Renal pelvis (tissue), 4 donors: Measurements from ENCODE around the gene CYP2A6. TPM values are rescaled to one million over a fixed set of nuclear protein-coding genes. Genes with fewer than 3 reads are reported as not detected.
"Not testable (repeated sequence)": the region's sequence is repeated elsewhere in the genome, so short reads cannot be mapped to it uniquely, and the experiment has no call there.

ENCODE experiments used
- DNase-seq: peaks from one replicate; pipeline ENCODE4 v3.0.0-alpha.2; 2013
- polyA plus RNA-seq, 3 donors: library from polyadenylated mRNA; unstranded; fragments of 120-200 nt; gene quantifications; one replicate each; pipeline ENCODE4 v1.2.1, GENCODE V29; 2013; ENCODE audit not compliant: insufficient read length in 3 of 3

CYP2A6 gene
- polyA plus RNA-seq, 3 donors, result 0.14 to 0.57 TPM; not detected in 1

DNA sequence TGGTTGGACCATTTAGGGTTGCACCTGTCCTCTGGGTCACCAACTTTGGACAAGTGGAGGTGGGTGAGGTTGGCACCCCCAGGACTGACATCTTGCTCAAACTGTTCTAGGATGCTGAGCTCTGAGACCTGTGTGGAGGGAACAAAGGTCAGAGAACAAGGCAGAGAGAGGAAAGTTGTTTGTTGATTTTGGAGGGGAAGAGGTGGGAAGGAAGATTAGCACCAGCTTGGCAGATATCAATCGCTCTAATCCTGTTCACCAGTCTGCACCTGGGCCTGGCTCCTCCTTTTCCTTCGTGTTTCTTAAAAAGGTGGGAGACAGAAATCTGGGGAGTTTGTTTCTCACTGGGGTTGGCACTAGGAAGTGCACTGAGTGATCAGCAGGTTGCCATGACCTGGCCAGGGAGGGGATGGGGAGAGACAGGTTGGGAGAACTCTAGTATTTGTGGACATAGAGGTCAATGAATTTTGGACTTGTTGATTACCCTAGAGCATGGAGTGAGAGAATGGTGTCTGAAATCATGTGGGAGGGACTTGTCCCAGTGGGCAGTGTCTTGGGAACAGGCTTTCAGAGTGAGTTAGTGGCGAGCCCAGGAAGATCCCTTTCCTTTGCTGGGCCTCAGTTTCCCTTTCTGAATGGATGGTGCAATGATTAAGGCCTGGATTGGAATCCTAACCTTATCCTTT lies 2.4 kb upstream of the CYP2A6 start:
- DNase-seq, result not testable (repeated sequence)

DNA sequence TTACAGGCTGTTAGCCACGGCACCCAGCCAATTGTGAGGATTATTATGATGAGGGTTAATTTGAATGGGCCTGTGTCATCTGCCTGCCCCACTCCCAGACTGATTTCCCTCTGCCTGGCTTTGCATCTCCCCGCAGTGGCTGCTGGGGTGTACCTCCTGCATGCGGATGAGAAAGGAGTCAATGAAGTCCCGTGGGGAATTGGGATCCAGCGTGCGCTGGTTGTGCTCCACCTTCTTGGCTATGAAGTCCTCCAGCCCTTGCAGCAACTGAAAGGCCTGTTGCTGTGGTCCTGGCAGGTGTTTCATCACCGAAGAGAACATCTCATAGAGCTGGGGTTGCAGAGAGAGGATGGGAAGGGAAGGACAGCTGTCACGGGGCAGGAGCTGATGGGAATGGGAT lies 3.5 kb downstream of the CYP2A6 start:
- DNase-seq, result not testable (repeated sequence)

DNA sequence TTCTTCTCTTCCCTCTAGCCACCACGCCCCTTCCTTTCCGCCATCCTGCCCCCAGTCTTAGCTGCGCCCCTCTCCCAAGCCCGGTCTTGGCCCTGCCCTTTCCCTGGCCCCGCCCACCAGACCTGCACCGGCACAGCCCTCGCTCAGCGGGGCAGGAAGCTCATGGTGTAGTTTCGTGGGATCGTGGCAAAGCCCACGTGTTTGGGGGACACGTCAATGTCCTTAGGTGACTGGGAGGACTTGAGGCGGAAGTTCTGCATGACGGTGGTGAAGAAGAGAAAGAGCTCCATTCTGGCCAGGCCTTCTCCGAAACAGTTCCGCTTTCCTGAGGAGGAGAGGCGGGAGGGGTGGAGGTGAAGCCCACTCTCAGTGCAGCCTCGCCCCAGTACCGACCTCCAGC lies 6.6 kb downstream of the CYP2A6 start:
- DNase-seq, result not testable (repeated sequence)

DNA sequence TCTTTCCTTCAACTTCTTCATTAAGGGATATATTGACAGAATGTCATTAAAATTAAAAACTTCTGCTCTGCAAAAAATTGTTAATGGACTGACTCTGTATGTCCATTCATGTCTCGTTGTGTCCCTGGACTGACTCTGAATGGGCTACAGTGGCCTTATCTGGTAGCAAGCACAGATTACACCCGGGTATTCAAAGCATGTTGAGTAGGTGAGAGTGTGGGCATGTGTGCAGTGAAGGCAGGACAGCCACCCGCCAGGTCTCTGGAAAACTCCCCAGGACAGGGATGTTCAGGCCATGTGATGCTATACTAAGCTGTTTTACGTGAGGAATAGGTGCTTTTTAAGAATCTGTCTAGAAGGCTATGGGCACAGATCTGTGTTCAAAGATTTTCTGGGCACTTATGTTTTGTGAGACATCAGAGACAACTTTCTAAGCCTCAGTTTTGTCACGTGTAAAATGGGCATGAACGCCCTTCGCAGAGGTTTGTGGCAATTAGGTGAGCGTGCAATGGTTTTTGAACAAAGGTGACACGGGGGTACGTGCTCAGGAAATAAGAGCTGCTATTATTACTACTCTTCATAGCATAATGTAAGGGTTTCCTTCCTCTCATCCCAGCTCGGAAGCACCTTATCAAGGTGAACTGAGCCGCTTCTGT lies 7.1 kb downstream of the CYP2A6 start:
- not testable (repeated sequence) for DNase-seq

DNA sequence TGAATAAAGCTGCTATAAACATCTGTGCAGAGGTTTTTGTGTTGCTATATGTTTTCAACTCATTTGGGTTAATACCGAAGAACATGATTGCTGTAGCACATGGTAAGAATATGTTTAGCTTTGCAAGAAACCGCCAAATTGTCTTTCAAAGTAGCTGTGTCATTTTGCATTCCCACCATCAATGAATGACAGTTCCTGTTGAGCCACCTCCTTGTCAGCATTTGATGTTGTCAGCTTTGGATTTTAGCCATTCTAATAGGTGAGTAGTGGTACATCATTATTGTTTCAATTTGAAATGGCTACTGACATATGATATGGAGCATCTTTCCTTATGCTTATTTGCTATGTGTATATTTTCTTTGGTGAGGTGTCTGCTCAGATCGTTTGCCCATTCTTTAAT lies 8.2 kb downstream of the CYP2A6 start:
- DNase-seq, result not testable (repeated sequence)

DNA sequence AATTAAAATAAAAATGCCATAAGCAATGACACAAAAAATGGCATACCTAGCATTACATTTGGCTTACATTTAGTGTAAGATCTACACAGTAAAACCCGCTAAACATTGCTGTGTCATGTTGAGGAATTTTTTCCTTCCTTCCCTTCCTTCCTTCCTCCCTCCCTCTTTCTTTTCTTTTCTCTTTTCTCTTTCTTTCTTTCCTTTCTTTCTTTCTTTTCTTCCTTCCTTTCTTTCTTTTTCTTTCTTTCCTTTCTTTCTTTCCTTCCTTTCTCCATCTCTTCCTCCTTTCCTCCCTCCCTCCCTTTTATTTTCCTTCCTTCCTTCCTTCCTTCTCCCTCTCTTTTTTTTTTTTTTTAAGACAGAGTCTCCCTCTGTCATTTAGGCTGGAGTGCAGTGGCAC lies 11.8 kb downstream of the CYP2A6 start:
- DNase-seq, result not testable (repeated sequence)

DNA sequence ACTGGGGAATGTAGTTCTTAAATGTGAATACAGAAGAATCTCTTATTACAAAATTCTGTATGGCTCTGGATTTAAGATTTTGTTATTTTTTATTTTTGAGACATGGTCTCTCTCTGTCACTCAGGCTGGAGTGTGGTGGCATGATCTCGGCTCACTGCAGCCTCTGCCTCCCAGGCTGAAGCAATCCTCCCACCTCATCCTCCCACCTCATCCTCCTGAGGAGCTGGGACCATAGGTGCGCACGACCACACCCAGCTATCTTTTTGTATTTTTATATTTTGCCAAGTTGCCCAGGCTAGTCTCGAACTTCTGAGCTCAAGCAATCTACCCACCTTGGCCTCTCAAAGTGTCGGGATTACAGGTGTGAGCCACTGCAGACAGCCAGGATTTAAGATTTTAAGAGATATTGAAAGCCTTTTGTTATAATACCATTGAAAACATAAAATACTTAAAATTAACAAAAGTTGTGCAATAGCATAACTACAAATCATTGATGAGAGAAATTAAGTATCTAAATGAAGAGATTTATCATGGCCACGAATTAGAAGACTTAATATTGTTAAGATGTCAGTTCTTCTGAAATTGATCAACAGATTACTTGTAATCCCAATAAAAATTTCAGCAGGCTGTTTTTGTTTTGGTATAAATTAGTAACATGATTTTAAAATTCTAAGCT lies 13.4 kb downstream of the CYP2A6 start:
- DNase-seq, result no peak

DNA sequence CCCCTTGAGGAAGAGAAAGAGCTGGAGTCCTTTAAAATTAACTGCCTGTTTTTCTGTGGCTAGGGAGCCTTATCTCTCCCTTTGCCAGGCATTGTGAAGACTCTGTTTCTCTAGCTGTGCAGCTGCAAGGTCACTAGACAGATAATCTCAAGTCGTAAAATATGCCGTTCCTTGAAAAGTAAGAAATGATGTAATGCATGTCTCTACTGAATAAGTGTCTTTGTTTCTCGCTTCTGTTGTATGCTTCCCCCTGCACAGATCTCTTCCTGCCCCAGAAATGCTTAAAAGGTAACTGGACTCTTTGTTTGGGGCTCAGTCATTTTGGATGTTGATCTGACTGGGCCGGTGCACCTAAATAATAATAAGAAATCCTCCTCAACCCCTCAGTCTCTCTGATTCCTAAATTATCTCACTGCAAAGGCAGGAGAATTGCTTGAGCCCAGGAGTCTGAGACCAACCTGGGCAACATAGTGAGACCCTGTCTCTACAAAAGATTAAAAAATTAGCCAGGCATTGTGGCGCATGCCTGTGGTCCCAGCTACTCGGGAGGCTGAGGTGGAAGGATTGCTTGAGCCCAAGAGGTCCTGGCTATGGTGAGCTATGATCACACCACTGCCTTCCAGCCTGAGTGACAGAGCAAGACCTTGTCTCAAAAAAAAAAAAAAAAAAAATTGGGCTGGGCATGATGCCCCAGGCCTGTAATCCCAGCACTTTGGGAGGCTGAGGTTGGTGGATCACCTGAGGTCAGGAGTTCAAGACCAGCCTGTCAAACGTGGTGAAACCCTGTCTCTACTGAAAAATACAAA lies 16.3 kb downstream of the CYP2A6 start:
- not testable (repeated sequence) for DNase-seq

DNA sequence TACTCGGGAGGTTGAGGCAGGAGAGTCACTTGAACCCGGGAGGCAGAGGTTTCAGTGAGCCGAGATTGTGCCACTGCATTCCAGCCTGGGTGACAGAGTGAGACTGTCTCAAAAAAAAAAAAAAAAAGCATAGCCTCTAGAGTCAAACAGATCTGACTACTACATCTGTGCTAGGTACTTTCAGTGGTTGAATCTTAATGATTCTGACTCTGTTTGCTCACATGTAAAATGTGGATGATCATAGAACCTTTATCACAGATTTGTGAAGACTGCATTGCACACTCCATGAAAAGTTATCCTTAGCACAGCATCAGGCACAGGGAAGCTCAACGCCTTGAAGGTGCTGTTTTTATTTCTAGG lies 17.8 kb downstream of the CYP2A6 start:
- not testable (repeated sequence) for DNase-seq

DNA sequence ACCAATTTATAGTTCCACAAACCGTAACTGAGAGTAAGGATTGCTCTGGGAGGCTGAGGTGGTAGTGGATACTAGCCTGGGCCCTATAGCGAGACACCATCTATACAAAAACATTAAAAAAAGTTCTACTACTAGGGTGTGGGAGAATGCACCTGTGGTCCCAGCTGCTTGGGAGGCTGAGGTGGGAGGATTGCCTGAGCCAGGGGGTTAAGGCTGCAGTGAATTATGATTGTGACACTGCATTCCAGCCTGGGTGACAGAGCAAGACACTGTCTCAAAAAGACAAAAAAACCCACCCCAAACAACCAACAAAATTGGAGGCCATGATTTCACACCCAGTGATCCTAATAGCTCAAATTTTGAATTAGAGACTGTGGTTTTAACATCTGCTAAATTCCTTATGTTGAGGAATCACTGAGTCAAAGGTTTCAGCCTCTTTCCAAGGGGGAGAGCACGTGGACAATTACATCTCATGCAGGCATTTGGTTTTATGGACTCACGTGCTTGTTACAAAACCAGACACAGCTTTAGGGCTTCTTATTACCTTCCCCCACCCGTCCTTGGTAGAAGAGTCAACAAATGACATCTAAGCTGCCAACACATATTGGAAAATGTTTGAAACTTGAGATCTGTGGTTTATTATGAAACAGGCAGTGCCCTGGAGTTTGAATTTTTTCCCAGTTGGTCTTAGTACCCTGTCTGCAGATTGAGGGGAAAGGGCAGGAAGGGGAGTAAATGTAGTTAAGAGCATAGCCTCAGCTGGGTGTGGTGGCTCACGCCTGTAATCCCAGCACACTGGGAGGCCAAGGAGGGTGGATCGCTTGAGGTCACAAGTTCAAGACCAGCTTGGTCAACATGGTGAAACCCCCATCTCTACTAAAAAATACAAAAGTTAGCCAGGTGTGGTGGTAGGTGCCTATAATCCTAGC lies 18.5 kb downstream of the CYP2A6 start:
- no peak for DNase-seq

DNA sequence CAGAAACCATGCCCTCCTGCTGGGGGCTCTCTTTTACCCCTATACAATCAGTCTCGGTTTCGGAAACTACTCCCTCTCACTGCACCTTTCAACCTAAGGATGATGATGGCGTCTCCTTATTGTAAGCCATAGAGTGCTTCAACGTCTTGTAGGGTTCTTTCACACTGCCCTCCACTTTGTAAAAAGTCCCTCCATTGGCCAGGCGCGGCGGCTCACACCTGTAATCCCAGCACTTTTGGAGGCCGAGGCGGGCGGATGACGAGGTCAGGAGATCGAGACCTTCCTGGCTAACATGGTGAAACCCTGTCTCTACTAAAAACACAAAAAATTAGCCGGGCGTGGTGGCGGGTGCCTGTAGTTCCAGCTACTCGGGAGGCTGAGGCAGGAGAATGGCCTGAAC lies 19.5 kb downstream of the CYP2A6 start:
- not testable (repeated sequence) for DNase-seq

DNA sequence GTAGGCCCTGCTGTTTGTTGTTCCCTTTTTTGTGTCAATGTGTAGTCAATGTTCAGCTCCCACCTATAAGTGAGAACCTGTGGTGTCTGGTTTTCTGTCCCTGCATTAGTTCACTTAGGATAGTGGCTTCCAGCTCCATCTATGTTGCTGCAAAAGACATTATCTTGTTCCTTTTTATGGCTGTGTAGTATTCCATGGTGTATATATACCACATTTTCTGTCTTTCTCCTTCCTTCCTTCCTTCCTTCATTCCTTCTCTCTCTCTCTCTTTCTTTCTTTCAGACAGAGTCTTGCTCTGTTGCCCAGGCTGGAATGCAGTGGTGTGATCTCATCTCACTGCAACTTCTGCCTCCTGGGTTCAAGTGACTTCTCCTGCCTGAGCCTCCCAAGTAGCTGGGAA lies 21.0 kb downstream of the CYP2A6 start:
- no peak for DNase-seq

DNA sequence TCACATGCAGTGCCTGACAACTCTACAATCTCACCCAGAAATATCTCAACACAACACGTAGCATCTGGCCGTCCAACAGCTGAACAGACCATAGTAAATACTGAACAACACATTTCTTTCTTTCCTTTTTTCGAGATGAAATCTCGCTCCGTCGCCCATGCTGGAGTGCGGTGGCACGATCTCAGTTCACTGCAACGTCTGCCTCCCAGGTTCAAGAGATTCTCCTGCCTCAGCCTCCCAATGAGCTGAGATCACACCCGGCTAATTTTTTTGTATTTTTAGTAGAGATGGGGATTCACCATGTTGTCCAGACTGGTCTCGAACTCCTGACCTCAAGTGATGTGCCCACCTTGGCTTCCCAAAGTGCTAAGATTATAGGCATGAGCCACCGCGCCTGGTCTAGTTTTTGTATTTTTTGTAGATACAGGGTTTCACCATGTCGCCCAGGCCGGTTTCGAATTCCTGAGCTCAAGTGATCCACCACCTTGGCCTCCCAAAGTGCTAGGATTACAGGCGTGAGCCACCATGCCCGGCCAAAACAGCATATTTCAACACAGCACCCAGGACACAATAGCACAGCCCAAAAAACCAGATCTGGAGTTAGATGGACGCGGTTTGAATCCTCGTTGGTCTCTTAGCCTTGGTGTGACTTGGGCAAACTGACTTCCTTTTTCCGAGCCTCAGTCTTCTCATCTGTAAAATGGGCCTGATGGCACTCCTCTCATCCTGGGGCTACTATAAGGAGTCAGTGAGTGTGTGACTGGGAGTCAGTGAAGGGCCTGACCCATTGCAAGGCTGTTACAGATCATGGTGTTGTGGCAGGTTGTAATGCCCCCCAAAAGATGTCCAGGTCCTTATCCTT lies 22.6 kb downstream of the CYP2A6 start:
- DNase-seq, result no peak

DNA sequence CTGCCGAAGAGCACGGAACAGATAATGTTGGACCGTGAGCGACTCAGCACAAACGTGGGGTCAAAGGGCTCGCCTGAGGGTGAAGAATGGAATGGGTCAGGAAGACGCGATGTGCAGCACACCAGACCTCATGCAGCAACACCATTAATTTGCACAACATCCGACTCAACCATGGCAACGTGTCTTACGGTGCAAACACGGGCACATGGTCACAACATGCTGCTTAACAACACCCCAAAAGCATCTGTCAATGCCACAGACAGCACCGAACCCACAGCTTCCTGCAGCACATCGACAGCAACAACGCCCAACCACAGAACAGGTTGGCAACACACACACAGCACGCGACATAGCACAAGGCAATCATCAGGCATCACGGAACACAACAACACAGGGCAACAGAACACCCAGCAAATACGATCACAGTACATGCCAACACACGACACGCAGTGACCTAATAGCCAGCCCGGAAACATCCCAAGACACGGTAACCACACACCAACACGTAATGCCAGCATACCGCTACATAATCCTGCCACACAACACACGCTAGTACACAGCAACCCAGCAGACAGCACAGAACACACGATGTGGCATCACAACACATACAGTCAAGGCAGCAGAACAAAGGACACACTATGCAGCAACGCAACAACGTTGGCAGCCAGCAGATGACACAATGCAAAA lies 23.4 kb downstream of the CYP2A6 start:
- not testable (repeated sequence) for DNase-seq

DNA sequence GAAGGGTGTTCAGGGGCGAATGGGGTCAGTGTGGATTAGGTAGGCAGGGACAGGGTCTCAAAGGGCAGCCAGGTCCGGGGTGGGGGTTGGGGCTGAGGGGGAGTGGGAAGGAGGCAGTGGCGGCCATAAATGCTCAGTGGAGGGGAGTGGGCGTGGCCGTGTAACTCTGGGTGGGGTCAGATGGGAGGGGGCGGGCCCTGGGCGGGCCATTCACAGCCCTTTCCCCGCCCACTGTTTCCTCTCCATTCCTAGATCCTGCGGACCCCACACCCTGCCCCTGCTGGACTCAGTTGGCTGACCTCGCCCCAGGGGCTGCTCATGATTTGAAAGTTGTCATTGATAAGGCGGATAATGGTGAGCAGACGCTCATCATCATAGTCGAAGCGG lies 23.9 kb downstream of the CYP2A6 start:
- not testable (repeated sequence) for DNase-seq

DNA sequence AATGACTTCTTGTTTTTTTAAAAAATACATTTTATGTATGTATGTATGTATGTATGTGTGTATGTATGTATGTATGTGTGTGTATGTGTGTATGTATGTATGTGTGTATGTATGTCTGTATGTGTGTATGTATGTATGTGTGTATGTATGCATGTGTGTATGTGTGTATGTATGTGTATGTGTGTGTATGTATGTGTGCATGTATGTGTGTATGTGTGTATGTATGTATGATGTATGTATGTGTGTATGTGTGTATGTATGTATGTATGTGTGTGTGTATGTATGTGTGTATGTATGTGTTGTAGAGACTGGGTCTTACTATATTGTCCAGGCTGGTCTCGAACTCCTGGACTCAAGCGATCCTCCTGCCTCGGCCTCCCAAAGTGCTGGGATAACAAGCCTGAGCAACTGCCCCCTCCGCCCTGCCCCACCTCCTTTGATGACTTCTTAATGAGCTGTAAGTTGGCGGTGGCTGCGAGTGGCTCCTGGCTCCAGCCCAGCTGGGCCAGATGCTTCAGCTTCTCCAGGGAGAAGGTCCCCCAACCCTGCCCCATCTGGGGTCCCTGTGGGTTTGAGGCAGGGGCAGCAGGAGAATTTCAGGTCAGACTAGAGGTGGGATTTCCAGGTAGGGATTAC lies 24.7 kb downstream of the CYP2A6 start:
- DNase-seq, result not testable (repeated sequence)

DNA sequence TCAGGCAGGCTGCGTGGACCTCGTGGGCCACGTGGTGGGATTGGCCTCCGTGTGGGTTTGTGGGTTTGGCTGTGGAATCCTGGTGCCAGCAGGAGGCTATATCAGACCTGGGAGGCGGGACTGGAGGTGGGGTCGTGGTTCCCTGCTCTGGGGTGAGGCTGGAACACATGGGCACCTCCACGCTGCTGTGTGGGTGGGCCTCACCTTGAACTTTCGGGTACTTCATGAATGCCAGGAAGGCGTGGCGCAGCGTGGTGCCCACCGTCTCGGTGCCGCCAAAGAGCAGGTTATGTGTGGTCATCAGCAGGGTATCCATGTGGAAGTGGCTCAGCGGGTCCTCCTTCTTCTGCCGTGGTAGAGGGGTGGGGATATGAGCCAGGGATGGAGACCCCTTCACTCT lies 25.3 kb downstream of the CYP2A6 start:
- DNase-seq, result not testable (repeated sequence)

DNA sequence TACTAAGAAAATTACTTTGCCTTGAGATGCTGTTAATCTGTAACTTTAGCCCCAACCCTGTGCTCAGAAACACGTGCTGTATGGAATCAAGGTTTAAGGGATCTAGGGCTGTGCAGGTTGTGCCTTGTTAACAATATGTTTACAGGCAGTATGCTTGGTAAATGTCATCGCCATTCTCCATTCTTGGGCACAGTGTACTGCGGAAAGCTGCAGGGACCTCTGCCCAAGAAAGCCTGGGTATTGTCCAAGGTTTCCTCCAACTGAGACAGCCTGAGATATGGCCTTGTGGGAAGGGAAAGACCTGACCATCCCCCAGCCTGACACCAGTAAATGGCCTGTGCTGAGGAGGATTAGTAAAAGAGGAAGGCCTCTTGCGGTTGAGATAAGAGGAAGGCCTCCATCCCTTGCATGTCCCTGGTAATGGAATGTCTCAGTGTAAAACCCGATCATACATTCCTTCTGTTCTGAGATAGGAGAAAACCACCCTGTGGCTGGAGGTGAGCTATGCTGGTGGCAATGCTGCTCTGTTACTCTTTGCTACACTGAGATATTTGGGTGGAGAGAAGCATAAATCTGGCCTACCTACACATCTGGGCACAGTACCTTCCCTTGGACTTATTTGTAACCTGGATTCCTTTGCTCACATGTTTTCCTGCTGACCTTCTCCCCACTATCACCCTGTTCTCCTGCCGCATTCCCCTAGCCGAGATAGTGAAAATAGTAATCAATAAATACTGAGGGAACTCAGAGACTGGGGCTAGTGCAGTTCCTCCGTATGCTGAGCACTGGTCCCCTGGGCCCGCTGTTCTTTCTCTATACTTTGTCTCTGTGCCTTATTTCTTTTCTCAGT lies 27.3 kb downstream of the CYP2A6 start:
- not testable (repeated sequence) for DNase-seq
